Fibroblast of peridontal ligament (primary cell): ENCODE measurements around the gene WBP11.
A peak's percentile ranks its signal among the peaks of the same experiment; 100 is the strongest.

Experiments used
- DNase-seq: peaks from one replicate; pipeline ENCODE4 v3.0.0-alpha.2; 2010; ENCODE audit errors: extremely low read depth

The WBP11 gene

GRCh38 chr12:14824012-14824634 is 20.8 kb upstream of the WBP11 start:
- no peak for DNase-seq

GRCh38 chr12:14814014-14814413 is 10.7 kb upstream of the WBP11 start, which contains the start of gene SMCO3:
Gene SMCO3 (minus strand): TSS chr12:14814182. CDS start chr12:14806680, 7,502 bp downstream.
- DNase-seq: no peak

GRCh38 chr12:14811486-14811885 is 8.2 kb upstream of the WBP11 start:
- no peak for DNase-seq

GRCh38 chr12:14810953-14811483 is 7.7 kb upstream of the WBP11 start:
- no peak for DNase-seq

- no peak for DNase-seq
Measured at GRCh38 chr12:14810167-14810952, 7.1 kb upstream of the WBP11 start.

GRCh38 chr12:14803830-14804160 is 517 bp upstream of the WBP11 start:
- no peak for DNase-seq

- no peak for DNase-seq
Measured at GRCh38 chr12:14802721-14803010, 612 bp downstream of the WBP11 start.

- peak; percentile 15 for DNase-seq
Measured at GRCh38 chr12:14802247-14802646, 1.0 kb downstream of the WBP11 start.

- no peak for DNase-seq
Measured at GRCh38 chr12:14795028-14795448, 8.2 kb downstream of the WBP11 start.

GRCh38 chr12:14785568-14785967 is 17.7 kb downstream of the WBP11 start:
- no peak for DNase-seq

GRCh38 chr12:14784471-14784870 is 18.8 kb downstream of the WBP11 start:
- no peak for DNase-seq

GRCh38 chr12:14782756-14783155 is 20.5 kb downstream of the WBP11 start:
- DNase-seq: no peak

GRCh38 chr12:14781563-14781962 is 21.7 kb downstream of the WBP11 start:
- DNase-seq: no peak

- no peak for DNase-seq
Measured at GRCh38 chr12:14780859-14781258, 22.4 kb downstream of the WBP11 start.

GRCh38 chr12:14779834-14780233 is 23.4 kb downstream of the WBP11 start:
- DNase-seq: no peak

- peak; percentile 30 for DNase-seq
Measured at GRCh38 chr12:14777271-14777670, 26.0 kb downstream of the WBP11 start.

GRCh38 chr12:14776236-14776961 is 26.9 kb downstream of the WBP11 start:
- DNase-seq: peak; percentile 48

- DNase-seq: peak; percentile 80
Measured at GRCh38 chr12:14775636-14775980, 27.7 kb downstream of the WBP11 start.

- DNase-seq: peak; percentile 82
Measured at GRCh38 chr12:14774906-14775635, 28.2 kb downstream of the WBP11 start.

- DNase-seq: peak; percentile 95
Measured at GRCh38 chr12:14774074-14774905, 29.0 kb downstream of the WBP11 start.

GRCh38 chr12:14773685-14774073 is 29.6 kb downstream of the WBP11 start:
- DNase-seq: no peak
